ENCODE measurements around the gene ATP12A.

The ATP12A gene

DNA sequence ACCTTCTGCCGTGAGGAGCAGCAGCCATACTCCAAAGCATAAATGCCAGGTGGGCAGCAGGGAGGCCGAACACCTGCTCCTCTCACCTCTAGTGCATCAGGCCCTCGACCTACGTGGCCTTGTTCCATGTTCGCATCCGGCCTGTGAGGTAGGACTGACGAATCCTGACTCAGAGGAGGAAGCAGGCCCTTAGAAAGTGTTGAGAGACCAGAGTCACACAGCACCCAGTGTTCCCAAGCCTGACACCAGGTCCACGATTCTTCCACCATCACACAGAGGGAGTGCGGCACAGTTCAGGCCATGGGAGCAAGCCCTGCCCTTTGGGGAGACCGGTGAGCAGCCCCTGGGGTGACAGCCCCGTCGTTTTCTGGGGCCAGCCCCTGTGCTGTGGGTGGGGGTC is 14.7 kb downstream of the ATP12A start:
- no peak overlapping the region for H3K4me3 ChIP-seq
- no peaks in the 10 kb centered on the region for H3K9me3 ChIP-seq
- H3K4me1 ChIP-seq = peaks cover 0 to 12% (median 0%) of the 10 kb centered on the region in 4 donors
- no peak overlapping the region for H3K27ac ChIP-seq
- no peaks in the 10 kb centered on the region for H3K36me3 ChIP-seq
- TF ChIP-seq, protein P1, sequence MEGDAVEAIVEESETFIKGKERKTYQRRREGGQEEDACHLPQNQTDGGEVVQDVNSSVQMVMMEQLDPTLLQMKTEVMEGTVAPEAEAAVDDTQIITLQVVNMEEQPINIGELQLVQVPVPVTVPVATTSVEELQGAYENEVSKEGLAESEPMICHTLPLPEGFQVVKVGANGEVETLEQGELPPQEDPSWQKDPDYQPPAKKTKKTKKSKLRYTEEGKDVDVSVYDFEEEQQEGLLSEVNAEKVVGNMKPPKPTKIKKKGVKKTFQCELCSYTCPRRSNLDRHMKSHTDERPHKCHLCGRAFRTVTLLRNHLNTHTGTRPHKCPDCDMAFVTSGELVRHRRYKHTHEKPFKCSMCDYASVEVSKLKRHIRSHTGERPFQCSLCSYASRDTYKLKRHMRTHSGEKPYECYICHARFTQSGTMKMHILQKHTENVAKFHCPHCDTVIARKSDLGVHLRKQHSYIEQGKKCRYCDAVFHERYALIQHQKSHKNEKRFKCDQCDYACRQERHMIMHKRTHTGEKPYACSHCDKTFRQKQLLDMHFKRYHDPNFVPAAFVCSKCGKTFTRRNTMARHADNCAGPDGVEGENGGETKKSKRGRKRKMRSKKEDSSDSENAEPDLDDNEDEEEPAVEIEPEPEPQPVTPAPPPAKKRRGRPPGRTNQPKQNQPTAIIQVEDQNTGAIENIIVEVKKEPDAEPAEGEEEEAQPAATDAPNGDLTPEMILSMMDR (IDR thresholded peaks at IDR 0.05) = no peak
- no peaks in the 10 kb centered on the region for H3K27me3 ChIP-seq
- intact Hi-C loops (cut with DNase I; ENCODE audit: low total_unique reads) = no loop called here
- DNase-seq = peak in 1 of 2 donors; percentile 37

DNA sequence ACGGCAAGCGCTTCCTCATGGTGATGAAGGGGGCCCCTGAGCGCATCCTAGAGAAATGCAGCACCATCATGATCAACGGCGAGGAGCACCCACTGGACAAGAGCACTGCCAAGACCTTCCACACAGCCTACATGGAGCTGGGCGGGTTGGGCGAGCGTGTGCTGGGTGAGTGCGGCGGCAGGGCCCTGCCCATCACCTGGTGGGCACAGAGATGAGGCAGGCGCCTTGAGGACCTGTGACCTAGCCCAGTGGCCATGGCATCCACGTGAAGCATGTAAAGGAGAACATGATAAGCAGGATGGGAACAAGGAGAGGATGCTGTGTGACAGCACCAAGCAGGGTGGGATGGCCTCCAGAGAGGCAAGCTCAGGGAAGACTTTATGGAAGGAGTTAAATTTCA is 18.5 kb downstream of the ATP12A start:
- intact Hi-C loops (cut with DNase I; ENCODE audit: low total_unique reads) = no loop called here
- no peaks in the 10 kb centered on the region for H3K36me3 ChIP-seq
- peak in 1 of 2 donors; percentile 46 for DNase-seq
- TF ChIP-seq, protein P1 (IDR thresholded peaks at IDR 0.05) = no peak
- no peaks in the 10 kb centered on the region for H3K27me3 ChIP-seq
- no peaks in the 10 kb centered on the region for H3K4me1 ChIP-seq
- H3K27ac ChIP-seq = no peak overlapping the region
- no peaks in the 10 kb centered on the region for H3K9me3 ChIP-seq
- H3K4me3 ChIP-seq = no peak overlapping the region

DNA sequence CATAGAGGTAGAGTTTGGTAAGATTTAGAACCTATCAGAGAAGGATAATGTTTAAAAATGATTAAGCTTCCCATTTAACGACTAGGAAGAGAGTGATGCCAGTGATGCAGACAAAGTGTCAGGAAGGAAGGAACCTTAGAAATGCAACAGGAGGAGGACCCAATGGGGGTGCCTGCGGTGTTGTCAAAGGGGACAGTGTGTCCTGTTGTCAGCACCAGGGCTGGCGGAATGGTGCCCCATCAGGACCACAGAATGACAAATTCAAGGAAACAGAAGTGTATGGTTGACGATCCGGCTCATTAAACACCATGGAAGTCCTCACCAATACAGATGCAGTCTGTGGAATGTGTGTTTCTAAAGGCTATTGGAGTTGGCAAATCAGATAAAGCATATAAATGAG is 19.3 kb downstream of the ATP12A start:
- Histone ChIP-seq H3K27me3 (no peaks in the 10 kb centered on the region), H3K36me3 (no peaks in the 10 kb centered on the region), H3K9me3 (no peaks in the 10 kb centered on the region), H3K27ac (no peak overlapping the region), H3K4me3 (no peak overlapping the region), H3K4me1 (no peaks in the 10 kb centered on the region)
- peak in 1 of 2 donors; percentile 20 for DNase-seq
- intact Hi-C loops (cut with DNase I; ENCODE audit: low total_unique reads) = no loop called here
- TF ChIP-seq, protein P1 (IDR thresholded peaks at IDR 0.05) = no peak

DNA sequence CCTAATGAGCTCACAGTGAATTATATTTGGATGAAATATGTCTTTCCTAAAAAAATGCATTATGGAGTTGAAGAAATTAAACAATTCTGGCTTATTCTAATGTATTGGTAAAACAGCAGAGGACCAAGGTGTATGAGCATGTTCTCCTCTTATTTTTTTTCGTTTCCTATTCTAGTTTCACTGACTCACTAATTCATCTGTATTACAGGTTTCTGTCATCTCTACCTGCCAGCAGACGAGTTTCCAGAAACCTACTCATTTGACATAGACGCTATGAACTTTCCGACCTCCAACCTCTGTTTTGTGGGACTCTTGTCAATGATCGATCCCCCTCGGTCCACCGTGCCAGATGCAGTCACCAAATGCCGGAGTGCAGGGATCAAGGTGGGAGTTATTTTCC is 20.3 kb downstream of the ATP12A start:
- intact Hi-C loops (cut with DNase I; ENCODE audit: low total_unique reads) = no loop called here
- no peaks in the 10 kb centered on the region for H3K27me3 ChIP-seq
- H3K36me3 ChIP-seq = no peaks in the 10 kb centered on the region
- H3K27ac ChIP-seq = no peak overlapping the region
- no peak overlapping the region for H3K4me3 ChIP-seq
- no peak for DNase-seq
- no peaks in the 10 kb centered on the region for H3K4me1 ChIP-seq
- TF ChIP-seq, protein P1 (IDR thresholded peaks at IDR 0.05) = no peak
- no peaks in the 10 kb centered on the region for H3K9me3 ChIP-seq

DNA sequence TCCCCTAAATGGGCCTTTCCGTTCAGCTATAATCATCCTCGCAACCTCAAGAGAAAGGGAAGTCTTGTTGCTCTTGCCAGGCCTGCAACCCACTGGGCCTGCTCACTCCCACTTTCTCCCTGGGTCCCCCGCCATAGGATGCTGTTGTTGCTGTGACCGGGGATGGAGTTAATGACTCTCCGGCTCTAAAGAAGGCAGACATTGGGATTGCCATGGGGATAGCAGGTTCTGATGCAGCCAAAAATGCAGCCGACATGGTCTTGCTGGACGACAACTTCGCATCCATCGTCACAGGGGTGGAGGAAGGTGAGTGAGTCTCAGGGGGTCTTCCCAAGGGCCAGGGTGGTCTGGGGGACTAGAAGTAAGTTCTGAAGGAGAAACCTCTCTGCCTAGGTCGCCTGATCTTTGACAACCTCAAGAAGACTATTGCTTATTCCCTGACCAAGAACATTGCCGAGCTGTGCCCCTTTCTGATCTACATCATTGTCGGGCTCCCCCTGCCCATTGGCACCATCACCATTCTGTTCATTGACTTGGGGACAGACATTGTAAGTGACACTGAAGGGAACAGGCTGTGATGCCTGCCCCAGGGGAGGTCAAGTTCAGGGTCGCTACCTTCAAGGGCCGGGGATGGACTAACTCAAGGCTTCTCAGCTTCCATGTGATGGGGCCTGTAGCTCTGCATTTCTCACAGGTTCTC is 26.8 kb downstream of the ATP12A start:
- Histone ChIP-seq H3K9me3 (no peaks in the 10 kb centered on the region), H3K36me3 (no peaks in the 10 kb centered on the region), H3K27me3 (no peaks in the 10 kb centered on the region), H3K4me1 (peaks cover 0 to 2% (median 0%) of the 10 kb centered on the region in 4 donors), H3K27ac (no peak overlapping the region), H3K4me3 (no peak overlapping the region)
- intact Hi-C loops (cut with DNase I; ENCODE audit: low total_unique reads) = no loop called here
- TF ChIP-seq, protein P1 (IDR thresholded peaks at IDR 0.05) = no peak
- DNase-seq = peak in 1 of 2 donors; percentile 48

Measured in tibial artery (tissue), 4 donors.